GM12878 (cell line): ENCODE results near the gene PRR7. TPM values are rescaled to one million over a fixed set of nuclear protein-coding genes. Genes with fewer than 3 reads are reported as not detected.

Experiments
- ATAC-seq: fragments of 200-7000 bp; cut with Tn5 transposase; 3 replicates; pipeline ENCODE4 v1.9.1; 2020; ENCODE audit warnings: mild to moderate bottlenecking, moderate library complexity
- BruUV-seq: library from RNA; stranded (reverse); fragments of 400-500 nt; replicated peaks from 2 replicates; lab custom pipeline; 2021; lab: Mats Ljungman, UMichigan
- CTCF ChIA-PET: fragments of 300-600 bp; sonication (Branson Sonifier 250); formaldehyde crosslinking; extraction: SDS; loops from one replicate; lab custom pipeline; 2021; ENCODE audit warnings: inconsistent platforms; lab: Yijun Ruan, JAX
- POLR2A ChIA-PET: fragments of 350-600 bp; formaldehyde crosslinking; extraction: SDS; loops from one replicate; lab custom pipeline; 2021; ENCODE audit warnings: inconsistent platforms; lab: Charles Lee
- RAD21 ChIA-PET: fragments of 300-600 bp; sonication (Branson Sonifier 250); formaldehyde crosslinking; loops from one replicate; lab custom pipeline; 2023; ENCODE audit warnings: antibody characterized with exemption; ENCODE audit not compliant: unreplicated experiment; lab: Charles Lee
- SMC1A ChIA-PET: fragments of 300-600 bp; sonication (Branson Sonifier 250); formaldehyde crosslinking; loops from one replicate; lab custom pipeline; 2023; ENCODE audit not compliant: unreplicated experiment, uncharacterized antibody; lab: Charles Lee
- DNase-seq: peaks from one replicate; pipeline ENCODE4 v3.0.0-alpha.2; 2011; ENCODE audit warnings: low read depth, low spot score
- FAIRE-seq: peaks from 3 replicates; lab custom pipeline; 2011; peaks lifted over from hg19 to GRCh38; lab: Jason Lieb, UNC
- H2AFZ ChIP-seq: 2 replicates; pipeline ENCODE4 v1.6.0; 2011; ENCODE audit warnings: low read depth, low read length, control low read depth; ENCODE audit not compliant: control insufficient read depth
- H3K27ac ChIP-seq: 2 replicates; pipeline ENCODE4 v1.5.1; 2011; ENCODE audit warnings: control low read depth; ENCODE audit not compliant: control insufficient read depth, insufficient read depth
- H3K27me3 ChIP-seq, 2 experiments: replicated peaks in 1 of 2; 2 replicates each; pipeline versions ENCODE4 v1.6.0 to v1.6.1; 2011; ENCODE audit warnings: low read length in 1 of 2; ENCODE audit not compliant: control insufficient read depth in 2 of 2, insufficient read depth in 2 of 2
- H3K36me3 ChIP-seq, 2 experiments: 2 replicates each; pipeline ENCODE4 v1.5.1; 2011; ENCODE audit warnings: low read length in 1 of 2; ENCODE audit not compliant: control insufficient read depth in 2 of 2, insufficient read depth in 2 of 2
- H3K4me1 ChIP-seq: 2 replicates; pipeline ENCODE4 v1.6.1; 2011; ENCODE audit warnings: mild to moderate bottlenecking, low read length, moderate library complexity, mixed read lengths; ENCODE audit not compliant: control insufficient read depth, insufficient read depth
- H3K4me2 ChIP-seq: 2 replicates; pipeline ENCODE4 v1.6.0; 2011; ENCODE audit warnings: control low read depth; ENCODE audit not compliant: control insufficient read depth, insufficient read depth
- H3K4me3 ChIP-seq: fragments of 200-600 bp; sonication (generic); 2 replicates; pipeline ENCODE4 v1.5.1; 2016
- H3K79me2 ChIP-seq: 2 replicates; pipeline ENCODE4 v1.6.0; 2011; ENCODE audit warnings: low read length; ENCODE audit not compliant: control insufficient read depth, insufficient read depth
- H3K9ac ChIP-seq: 2 replicates; pipeline ENCODE4 v1.8.0; 2011; ENCODE audit warnings: low read length, control low read depth, mixed read lengths; ENCODE audit not compliant: control insufficient read depth, insufficient read depth
- H3K9me3 ChIP-seq: replicated peaks from 3 replicates; pipeline ENCODE4 v1.5.1; 2011; ENCODE audit warnings: mild to moderate bottlenecking, low read length; ENCODE audit not compliant: control insufficient read depth, insufficient read depth
- H4K20me1 ChIP-seq: 2 replicates; pipeline ENCODE4 v1.6.0; 2011; ENCODE audit not compliant: control insufficient read depth, insufficient read depth
- ATF2 ChIP-seq: IDR thresholded peaks from 2 replicates; pipeline ENCODE4 v1.6.1; 2012; ENCODE audit warnings: low read length, inconsistent platforms
- E4F1 ChIP-seq: fragments of 450-650 bp; IDR thresholded peaks from 2 replicates; pipeline ENCODE4 v1.6.1; 2018; ENCODE audit warnings: borderline replicate concordance, mild to moderate bottlenecking; ENCODE audit not compliant: partially characterized antibody
- LARP7 ChIP-seq: fragments of 450-650 bp; IDR thresholded peaks from 2 replicates; pipeline ENCODE4 v1.6.1; 2017; ENCODE audit warnings: mild to moderate bottlenecking
- NFYB ChIP-seq: IDR thresholded peaks from 2 replicates; pipeline ENCODE4 v1.6.1; 2011; ENCODE audit warnings: low read depth, mild to moderate bottlenecking, low read length, improper control_type of control experiment, moderate library complexity; ENCODE audit not compliant: insufficient read depth
- SP1 ChIP-seq: IDR thresholded peaks from one replicate; pipeline ENCODE4 v1.6.1; 2011; ENCODE audit warnings: low read depth, low read length
- WGBS: methylation state at CpG from one replicate; pipeline ENCODE4 v1.1.6; 2016; ENCODE audit warnings: low lambda C conversion rate; ENCODE audit not compliant: insufficient replicate concordance, insufficient coverage; ENCODE audit errors: missing lambda C conversion rate; 5-methylcytosine and 5-hydroxymethylcytosine counted together
- in situ Hi-C: fragments of 300-500 bp; cut with MboI; formaldehyde crosslinking; loops from 9 replicates; pipeline ENCODE4 v1.14.3; 2018; ENCODE audit warnings: mixed read lengths
- intact Hi-C: fragments of 100-400 bp; cut with micrococcal nuclease; formaldehyde crosslinking; loops from one replicate; pipeline ENCODE4 v1.14.2; 2022; ENCODE audit not compliant: unreplicated experiment
- polyA plus RNA-seq, 11 experiments: library from polyadenylated mRNA; depleted of rRNA in 4 of 11; unstranded in 6 of 11; stranded (reverse) in 5 of 11; fragments of >200 nt; fragmentation: Nextera tagmentation in 4 of 11; fragmentation: Illumina TruSeq in 1 of 11; extraction: Ambion mirVana in 4 of 11; extraction: Trizol in 1 of 11; gene quantifications; 1 replicate in 1 of 11; 2 replicates in 10 of 11; pipeline versions ENCODE4 v1.2.1 to v1.2.3, GENCODE V29; 2011 to 2016; ENCODE audit warnings: inconsistent platforms in 2 of 11, missing spikeins in 2 of 11, low read depth in 1 of 11
- total RNA-seq, 4 experiments: library from RNA; depleted of rRNA in 3 of 4; stranded (reverse); fragments of >200 nt in 3 of 4; fragmentation: Illumina TruSeq in 1 of 4; extraction: Trizol in 1 of 4; gene quantifications; 2 replicates each; pipeline versions ENCODE4 v1.2.1 to v1.2.3, GENCODE V29; 2013 to 2021

Gene PRR7
- total and polyA plus RNA-seq, 10 of the 15 experiments (the other 5 are each of a cell fraction or from before 2014, with no cell fraction given): 0.09 to 18.8 (median 4.6) TPM; not detected in 2

- no peak overlapping the region for H3K27ac ChIP-seq
- H4K20me1 ChIP-seq: no peaks in the 10 kb centered on the region
- SMC1A ChIA-PET: interaction anchor here (1.0 to 1.5 kb wide), 3 partner anchors 10 to 27 kb away, joined by 3 to 6 read pairs (median 4); no protein-coding TSS in a partner anchor
- no peaks in the 10 kb centered on the region for H3K36me3 ChIP-seq
- no peak overlapping the region for H3K4me2 ChIP-seq
- 67% methylated on average over 6 of the region's 6 CpGs for WGBS
- ATAC-seq (no peak), FAIRE-seq (no peak), DNase-seq (no peak)
- H3K79me2 ChIP-seq: no peaks in the 10 kb centered on the region
- H3K9me3 ChIP-seq: no peaks in the 10 kb centered on the region
- no peaks in the 10 kb centered on the region for H3K27me3 ChIP-seq
- POLR2A ChIA-PET: no interaction called here
- no peak overlapping the region for H2AFZ ChIP-seq
- intact Hi-C loops (no loop called here), in situ Hi-C loops (no loop called here)
- RAD21 ChIA-PET: no interaction called here
- H3K4me1 ChIP-seq: peaks cover 7% of the 10 kb centered on the region
- TF ChIP-seq NFYB: no peak
- TF ChIP-seq ATF2: no peak
- TF ChIP-seq SP1: no peak
- no peak for TF ChIP-seq LARP7
- TF ChIP-seq E4F1: no peak
- BruUV-seq: no TSS peak
- CTCF ChIA-PET: interaction anchor here (1.7 to 13.2 kb wide), 2 partner anchors 9 to 17 kb away, joined by 4 to 188 read pairs; partner anchors contain the start of gene PFN3
- no peak overlapping the region for H3K9ac ChIP-seq
- no peak overlapping the region for H3K4me3 ChIP-seq
Observed at GRCh38 chr5:177421062-177421798, 25.4 kb upstream of the PRR7 start.
